ENCODE results near the gene MRNIP.

Gene MRNIP, protein sequence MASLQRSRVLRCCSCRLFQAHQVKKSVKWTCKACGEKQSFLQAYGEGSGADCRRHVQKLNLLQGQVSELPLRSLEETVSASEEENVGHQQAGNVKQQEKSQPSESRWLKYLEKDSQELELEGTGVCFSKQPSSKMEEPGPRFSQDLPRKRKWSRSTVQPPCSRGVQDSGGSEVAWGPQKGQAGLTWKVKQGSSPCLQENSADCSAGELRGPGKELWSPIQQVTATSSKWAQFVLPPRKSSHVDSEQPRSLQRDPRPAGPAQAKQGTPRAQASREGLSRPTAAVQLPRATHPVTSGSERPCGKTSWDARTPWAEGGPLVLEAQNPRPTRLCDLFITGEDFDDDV

DNA sequence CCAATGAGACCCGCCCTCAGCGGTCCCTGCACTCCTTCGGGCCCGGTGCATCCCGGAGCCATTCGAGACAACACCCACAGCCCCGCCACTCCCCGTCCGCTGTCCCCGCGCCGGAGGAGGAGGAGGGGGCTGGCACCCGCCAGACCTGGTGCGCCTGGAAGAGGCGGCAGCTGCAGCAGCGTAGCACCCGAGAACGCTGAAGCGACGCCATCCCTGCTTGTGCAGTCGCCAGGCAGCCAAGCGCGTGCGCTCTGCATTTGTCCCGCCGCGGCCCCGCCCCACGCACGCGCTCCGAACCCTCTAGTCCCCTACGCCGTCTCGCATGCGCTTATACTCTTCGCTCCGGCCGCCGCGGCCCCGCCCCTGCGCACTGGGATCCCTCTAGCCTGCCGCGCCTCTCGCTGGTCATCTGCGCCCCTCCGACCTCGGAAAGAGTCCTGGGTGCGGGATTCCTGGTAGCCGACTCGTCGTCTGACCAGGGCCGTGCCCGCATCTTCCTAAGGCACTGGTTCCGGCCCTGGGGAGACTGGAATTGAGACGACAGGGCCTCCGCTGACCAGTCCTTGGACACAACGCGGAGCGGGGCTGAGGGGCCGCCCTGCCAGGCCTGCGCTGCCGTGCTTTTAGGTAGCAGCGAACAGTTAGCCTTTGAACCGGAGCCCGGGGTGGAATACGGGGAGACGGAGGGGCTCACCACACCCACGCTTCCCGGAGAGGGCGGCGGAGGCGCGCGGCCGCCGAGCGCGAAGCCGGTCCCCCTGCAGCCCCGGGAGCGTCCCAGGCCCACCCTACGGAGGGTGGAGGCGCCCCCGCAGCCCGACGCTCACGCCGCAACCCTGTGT is at the start of gene MRNIP:
Gene MRNIP, minus strand, starts transcription at position 232 of the 842 bp plus-strand sequence. Its CDS starts 21 bp downstream, at position 211.
- DNase-seq (ENCODE audit: low read depth in 2 of 2), result peak; percentile 77 to 84

DNA sequence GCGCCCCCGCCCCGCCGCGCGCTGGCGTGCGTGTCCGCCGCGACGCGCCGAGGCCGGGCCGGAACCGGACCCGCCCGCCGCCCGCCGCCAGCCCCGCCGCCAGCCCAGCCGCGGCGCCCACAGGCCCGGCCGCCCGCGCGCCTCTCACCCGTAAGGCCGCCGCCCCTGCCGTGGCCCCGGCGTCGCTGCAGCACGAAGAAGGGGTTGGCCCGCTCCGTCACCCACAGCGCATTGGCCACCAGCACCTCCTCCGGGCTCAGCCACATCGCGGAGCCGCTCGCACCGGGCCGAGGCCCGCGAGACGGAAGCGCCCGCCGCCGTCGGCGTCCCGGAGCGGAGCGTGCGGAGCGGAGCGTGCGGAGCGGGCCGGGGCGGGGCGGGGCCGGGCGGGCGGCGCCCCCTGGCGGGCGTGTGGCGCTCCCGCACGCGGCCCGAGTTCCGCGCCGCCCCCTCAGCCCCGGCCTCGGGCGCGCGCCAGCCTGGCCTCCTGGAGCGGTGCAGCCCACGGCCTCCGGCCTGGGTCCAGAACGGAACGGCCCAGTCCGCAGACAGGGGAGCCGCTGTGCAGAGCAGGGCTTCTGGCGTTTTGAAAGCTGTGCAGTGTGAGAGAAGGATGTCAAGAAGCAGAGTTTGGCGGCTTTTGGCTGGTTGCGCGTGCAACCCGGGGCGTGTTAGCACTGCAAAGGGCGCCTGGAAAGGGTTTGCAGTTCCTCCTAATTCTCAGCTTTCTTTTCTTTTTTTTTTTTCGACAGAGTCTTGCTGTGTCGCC is 49.1 kb upstream of the MRNIP start, which contains the start of gene TBC1D9B:
Gene TBC1D9B, minus strand, starts transcription at position 342 of the 769 bp plus-strand sequence. Its CDS starts 76 bp downstream, at position 266.
- peak; percentile 39 to 48 for DNase-seq (ENCODE audit: low read depth in 2 of 2)

DNA sequence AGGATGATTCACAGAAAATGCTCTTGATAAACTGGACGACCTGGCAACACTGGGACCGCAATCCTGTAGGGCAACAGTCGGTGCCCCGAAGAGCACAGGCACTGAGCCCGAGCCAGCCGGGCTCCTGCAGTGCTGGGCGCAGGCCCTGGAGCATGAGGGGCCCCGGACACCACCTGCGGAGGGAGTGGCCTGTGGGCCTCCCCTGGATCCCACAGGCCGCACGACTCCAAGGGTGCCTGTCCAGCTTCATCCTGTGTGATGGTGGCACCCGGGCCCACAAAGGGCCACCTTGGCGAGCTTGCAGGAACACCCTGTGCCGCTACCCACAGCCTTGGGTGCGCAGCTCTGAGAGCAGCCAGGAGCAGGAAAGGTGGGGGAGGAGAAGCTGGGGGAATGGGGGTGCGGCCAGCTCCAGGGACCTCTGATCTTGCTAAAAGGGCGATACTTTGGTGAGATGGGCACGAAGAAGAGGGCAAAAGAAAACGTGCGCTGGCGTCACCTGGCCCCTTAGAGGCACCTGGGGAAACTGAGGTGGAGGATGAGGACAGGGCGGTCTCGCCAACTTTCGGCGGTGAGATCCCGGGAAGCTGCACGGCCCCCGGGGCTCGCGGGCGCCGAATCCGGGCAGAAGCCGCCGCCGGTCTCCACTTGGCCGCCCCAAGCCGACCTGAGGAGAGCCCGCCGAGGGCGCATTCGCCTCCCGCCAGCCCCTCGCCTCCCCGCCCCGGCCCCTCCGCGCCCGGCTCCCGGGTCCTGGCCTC is 48.4 kb upstream of the MRNIP start:
- DNase-seq (ENCODE audit: low read depth in 2 of 2), result no peak

DNA sequence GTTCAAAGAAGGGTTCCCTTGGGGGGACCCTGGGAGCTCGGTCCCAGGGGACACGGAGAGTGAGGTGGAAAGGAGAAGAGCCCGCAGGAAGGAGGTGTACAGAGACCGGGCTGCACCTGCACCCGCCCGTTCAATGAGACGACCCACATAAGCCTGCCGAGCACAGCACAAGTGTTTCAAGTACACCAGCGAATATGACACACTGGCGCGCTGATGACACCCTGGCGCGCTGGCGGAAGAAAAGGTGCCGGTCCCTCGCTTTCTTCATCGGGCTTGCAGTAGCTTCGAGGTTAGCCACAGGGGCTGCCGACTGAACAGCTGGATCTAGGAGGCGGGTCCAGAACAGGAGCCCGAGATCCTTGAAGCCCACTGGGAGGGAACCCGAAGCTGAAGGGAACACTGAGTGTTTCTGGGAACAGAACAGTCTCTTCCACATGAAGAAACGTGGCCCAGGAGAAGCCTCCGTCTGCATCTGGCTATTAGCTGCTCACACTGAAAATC is 47.7 kb upstream of the MRNIP start:
- DNase-seq (ENCODE audit: low read depth in 2 of 2), result no peak

DNA sequence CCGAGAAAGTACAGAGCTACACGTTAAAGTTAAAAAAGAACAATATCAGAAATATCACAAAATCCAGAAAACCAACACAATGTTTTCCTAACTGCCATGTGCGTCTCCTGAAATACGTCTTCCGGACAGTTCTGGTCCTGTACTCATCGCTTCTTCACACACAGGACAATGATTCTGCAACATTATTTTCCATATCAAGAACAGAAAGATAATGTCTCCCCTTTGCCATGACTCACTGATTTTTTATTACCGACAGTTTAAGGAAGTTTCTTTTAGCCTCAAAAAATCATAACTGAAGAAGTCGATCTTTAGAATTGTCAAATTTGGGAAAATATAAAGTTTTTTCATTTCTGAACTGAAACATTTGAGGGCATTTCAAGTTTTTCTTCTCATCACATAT is 46.5 kb upstream of the MRNIP start:
- DNase-seq (ENCODE audit: low read depth in 2 of 2), result no peak

DNA sequence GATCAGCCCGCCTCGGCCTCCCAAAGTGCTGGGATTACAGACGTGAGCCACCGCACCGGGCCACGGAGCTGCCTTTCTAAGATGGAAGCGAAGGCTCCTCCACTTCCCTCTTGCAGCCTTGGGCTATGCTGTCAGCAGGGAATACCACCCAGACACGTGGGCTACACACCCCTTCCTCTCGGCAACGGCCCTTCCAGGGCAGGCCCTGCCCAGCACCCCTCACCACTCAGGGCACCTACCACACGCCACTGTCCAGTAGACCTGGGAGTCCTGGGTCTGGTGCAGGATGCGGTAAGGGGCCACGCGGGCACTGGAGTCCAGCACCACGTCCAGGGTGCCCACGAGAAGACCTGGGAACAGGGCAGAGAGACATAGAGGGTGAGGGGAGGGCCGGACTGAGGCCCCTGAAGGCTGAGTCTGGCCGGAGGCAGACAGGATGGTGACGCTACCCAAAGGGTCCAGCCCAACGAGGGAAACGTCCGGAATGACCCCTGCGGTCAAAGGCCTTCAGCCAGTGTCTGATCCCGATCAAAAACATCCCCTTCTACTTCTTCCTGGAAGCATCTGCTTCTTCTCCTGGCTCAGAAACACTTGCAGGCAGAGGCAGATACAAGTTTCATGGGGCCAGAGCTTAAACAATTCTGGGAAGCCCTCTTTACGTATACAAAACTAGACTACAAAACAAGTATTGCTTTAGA is 46.0 kb upstream of the MRNIP start:
- no peak for DNase-seq (ENCODE audit: low read depth in 2 of 2)

DNA sequence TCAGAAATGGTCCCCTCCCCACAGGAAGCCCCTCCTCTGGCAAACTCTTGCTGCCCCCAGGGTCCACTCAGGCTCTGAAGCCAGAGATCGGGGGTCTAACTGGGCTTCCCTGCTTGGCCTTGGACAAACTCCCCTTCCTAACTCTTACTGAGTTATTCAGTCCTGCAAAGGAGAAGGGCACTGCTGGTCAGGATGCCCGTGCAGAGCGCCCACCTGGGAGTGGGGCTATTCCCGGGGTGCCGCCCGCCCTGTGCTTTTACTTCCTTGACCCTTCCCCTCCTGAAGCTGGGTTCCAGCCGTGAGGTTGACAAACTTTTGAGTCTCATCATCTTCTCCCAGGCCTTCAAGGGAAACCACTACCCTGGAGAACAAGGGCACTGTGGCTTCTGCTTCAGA is 44.1 kb upstream of the MRNIP start:
- no peak for DNase-seq (ENCODE audit: low read depth in 2 of 2)

DNA sequence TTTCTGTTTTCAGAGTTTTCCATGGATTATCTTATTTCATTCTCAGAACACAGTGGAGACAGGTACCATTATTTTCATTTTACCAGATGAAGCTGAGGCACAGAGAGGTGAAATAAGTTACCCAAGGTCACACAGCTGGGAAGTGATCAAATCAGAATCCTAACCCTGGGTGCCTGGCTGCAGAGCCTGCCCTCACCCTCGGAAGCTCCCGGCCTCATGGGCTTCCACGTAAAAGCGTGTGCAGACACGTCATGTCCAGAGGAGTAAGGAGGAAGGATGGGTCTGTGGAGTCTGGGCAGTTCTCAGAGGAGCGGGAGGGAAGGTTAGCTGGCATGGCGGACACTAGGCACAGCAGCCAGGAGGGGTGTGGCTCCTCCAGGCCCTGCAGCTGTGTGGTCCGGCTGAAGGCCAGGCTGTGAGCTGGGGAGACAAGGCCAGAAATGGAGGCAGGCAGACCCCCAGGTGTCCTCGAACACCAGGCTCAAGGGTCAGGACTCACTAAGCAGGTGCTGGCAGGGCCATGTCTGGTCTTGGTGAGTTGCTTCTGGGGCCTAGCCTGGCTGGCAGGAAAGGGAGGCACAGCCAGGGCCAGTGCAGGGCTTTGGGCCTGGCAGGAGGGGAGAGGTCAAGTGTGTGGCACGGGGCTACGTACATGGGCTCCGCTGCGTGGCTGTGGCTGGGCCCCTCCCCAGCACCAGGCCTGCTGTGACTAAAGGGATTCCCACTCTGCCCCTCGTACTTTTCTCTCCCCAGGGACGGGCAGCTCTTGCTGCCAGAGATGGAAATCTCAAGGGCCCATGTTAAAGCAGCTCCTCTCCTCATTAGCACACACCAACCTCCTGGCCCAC is 43.5 kb upstream of the MRNIP start:
- DNase-seq (ENCODE audit: low read depth in 2 of 2), result no peak

DNA sequence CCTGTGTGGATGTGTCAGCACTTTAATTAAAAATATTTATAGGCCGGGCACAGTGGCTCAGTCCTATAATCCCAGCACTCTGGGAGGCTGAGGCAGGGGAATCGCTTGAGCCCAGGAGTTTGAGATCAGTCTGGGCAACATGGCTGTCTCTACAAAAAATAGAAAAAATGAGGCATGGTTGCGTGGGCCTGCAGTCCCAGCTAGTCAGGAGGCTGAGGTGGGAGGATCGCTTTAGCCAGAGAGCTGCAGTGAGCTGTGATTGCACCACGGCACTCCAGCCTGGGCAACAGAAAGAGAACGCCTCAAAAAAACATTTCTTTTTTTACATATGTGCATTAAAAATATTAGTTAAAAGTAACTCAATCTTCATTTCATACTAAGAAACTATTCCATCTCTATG is 42.8 kb upstream of the MRNIP start:
- no peak for DNase-seq (ENCODE audit: low read depth in 2 of 2)

DNA sequence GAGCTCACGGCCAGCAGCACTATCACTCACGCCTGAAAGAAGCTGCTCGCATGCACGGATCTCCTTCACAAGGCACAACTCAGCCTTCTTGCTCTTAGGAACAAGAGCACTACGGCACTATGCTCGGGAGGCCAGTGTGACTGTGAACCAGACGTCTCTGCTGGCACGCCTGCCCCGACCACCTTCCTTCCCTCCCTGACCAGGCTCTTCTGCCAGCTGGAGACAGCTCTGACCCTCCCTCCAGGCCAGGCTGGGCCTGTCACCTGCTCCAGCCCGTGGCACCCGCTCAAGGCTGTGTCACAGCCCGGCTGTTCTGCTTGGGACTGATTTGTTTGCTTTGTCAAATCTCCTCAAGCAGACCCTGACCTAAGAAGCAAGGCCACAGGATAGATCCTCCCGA is 42.1 kb upstream of the MRNIP start:
- no peak for DNase-seq (ENCODE audit: low read depth in 2 of 2)

DNA sequence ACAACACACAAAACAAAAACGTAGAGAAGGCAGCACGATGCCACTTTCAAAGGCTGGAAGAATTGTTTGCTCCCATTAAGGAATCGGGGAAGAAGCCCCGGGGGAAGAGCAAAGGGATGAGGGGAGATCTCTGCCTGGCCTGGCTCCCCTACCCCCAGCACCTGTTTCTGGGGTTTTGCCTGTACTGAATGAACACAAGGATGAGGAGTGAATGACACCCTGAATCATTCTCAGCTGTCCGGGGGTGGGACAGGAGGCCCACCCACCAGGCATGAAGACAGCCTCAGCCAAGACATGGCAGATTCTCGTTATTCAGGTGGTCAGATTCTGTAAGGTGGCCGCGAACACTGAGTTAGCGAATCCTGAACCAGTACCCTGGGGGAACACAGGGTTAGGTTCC is 41.6 kb upstream of the MRNIP start:
- no peak for DNase-seq (ENCODE audit: low read depth in 2 of 2)

DNA sequence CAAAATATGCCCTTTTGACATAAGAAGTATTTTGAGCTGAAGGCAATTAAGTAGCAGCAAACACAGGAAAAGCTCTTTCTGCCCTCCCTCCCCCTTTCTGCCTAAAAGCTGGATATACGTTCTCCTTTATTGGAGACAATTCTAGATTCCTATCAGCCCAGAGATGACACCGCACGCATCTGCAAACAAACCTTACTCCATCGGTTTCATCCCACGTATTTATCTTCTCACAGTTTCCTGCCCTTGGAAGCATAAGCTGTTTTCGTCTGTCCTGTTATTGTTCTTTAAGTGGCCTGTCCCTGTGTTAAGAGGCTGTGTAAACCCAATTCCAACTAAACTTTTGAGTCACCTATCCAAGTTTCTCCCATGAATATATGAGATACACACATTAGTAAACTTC is 37.2 kb upstream of the MRNIP start:
- DNase-seq (ENCODE audit: low read depth in 2 of 2), result no peak

DNA sequence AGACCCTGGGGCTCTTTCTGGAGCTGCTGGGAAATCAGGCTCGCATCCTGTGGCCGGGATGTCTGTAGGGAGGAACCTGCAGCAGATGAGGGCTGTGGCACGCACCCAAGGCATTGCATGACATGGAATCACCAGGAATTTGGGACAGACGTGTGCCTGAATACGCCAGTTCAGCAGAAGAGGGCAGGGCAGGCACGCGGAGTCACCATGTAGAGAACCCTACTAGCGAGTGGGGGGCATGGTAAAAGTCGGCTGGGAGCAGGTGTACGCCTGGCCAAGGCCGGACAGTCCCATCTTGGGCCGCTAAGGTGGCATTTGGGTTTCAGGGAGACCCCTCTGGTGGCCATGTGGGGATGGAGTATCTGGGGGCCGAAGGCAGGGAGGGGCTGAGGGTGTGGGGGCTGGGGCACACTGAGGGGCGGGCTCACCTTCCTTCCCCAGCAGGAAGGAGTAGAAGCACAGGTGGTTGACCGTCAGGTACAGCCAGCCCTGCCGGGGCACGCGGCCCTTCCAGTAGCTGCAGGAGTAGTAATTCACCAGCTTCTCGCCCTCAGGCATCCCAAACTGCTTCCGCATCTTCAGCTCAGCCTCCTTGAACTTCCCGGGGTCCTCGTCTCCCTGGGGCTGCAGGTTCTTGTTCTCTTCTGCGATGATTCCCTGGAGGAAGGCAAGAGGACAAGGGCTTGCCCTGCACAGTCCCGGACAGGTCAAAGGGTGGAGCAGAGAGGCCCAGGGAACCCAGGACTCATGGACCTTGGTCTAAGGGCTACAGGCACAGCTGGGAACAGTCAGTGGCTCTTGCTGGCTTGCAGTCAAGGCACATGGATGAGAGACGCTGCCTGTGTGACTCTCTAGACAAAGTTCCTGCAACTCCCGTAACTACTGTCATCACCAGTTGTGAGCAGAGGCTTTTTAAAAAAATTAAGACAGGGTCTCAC is 35.6 kb upstream of the MRNIP start:
- no peak for DNase-seq (ENCODE audit: low read depth in 2 of 2)

DNA sequence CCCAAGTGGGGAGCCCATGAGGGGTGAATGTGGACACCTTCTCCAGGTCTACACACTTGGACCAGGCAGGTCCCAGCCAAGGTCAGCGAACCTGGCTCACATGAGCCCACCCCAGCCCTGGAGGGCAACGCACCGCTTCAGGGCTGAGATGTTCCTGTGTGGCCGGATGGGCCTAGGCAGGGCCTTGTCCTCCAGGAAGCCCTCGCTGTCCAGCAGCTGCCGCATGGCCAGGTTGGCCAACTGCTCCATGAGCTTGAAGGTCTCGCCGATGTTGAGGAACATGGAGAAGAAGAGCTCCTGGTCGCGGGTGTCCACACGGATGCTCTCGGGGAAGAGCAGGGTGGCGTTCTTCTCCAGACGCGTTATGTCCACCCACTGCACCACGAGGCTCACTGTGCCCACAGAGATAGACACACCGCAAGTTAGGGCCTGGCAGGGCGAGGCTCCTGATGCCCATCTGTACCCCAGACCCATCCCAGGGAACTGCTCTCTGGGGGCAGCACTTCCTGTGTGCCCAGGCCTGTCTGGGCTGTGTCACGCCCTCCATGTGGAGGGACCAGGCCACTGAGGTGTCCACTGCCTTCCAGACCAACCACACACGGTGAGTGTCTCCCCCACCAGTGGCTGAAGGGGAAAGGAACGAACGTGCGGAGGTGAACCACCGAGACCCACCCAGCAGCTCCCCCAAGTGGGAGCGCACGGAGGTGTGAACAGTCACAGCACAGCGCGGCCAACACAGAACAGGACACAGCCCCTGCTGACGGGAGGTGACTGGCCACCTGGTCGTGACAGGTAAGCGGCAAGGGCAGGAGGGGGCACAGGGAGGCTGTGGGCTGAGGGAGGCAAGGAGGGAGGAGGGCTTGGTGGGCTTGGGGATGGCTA is 34.7 kb upstream of the MRNIP start:
- DNase-seq (ENCODE audit: low read depth in 2 of 2), result no peak

DNA sequence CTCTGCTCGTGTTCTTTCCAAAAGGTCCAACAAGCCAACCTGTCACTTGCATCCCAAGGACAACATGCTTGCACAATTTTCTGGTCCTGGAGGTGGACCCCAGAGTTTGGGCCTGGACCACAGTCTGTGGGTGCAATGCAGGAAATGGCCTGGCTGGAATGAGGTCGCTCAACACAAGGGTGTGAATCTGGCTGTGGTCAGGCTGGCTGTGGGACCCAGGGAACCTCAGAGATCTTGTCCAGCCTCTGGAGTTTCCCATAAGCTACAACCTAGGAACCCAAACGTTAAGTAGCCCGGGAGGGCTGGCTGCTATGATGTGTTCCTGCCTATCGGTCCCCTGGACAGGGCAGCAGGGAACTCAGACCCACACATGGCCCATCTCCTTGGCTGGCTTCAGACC is 33.6 kb upstream of the MRNIP start:
- DNase-seq (ENCODE audit: low read depth in 2 of 2), result no peak

DNA sequence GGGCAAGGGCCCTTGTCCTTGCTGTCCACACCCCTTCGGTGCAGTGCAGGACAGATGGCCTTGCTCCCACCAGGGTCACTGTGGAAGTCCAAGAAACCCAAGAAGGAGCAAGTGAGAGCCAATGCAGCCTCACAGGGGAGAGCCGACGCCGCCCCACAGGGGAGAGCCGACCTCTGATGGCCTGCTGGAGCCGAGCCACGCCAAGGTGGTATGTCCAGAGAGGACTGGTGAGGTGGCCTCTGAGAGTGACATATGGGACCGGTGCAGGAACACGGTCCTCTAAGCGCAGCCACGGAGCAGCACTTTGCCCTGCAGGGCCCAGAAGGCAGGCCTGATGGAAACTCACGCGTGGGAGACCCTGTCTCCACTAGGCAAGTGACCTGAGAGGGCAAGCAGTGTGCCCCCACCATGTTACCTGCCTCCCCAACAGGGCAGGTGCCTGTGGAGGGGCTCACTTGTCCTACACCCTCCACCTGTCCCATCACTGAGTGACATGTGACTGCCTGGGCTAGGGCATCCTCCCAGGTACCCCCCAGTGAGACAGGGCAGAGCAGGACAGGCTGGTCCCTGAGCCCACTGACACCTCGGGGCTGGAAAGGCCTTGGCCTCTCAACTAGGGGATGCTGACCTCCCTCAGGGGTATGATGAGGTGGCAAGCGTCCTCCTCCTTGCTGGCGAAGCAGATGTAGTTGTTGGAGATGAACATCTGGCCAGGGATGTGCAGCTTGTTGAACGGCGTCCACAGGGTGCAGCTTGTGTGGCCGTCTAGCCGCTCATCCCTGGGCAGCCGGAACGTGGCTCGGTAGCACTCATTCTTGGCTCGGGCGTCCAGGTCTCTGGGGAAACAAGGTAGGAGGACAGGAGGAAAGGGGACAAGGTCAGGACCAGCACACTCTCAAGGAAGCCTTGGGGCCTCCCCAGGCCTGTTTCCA is 32.4 kb upstream of the MRNIP start:
- DNase-seq (ENCODE audit: low read depth in 2 of 2), result no peak
